Tibial nerve (tissue), 3 donors: ENCODE measurements around the gene NEUROD1.

Experiments used
- POLR2A ChIP-seq, 2 donors: fragments of 450-650 bp; IDR thresholded peaks; one replicate each; pipeline ENCODE4 v1.6.1; 2017; ENCODE audit warnings: antibody characterized with exemption in 2 of 2, mild to moderate bottlenecking in 2 of 2, moderate library complexity in 2 of 2
- TF ChIP-seq, protein P1 (sequence below), 5 experiments: fragments of 200-600 bp in 3 of 5; fragments of 450-650 bp in 2 of 5; sonication (generic) in 3 of 5; IDR thresholded peaks; one replicate each; pipeline ENCODE4 v1.5.1; 2016 to 2019; ENCODE audit warnings: antibody characterized with exemption in 5 of 5, mild to moderate bottlenecking in 3 of 5, moderate library complexity in 2 of 5

DNA sequence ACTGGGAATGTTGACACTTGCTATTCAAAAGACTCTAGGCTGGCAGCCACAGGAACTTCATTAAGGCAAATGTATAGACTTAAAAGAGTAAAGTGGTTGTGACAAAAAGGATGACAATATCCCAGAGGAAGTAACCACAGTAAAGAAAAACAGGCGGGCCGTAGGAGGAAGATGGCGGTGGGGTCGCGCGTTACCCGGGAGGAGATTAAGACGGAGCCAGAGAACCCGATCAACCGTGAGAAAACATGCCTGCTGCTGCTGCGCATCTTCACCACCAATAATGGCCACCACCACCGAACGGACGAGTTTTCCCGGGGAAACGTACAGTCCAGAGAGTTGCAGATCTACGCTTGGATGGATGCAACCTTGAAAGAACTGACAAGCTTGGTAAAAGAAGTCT lies 14.0 kb upstream of the NEUROD1 start:
- TF ChIP-seq, protein P1, sequence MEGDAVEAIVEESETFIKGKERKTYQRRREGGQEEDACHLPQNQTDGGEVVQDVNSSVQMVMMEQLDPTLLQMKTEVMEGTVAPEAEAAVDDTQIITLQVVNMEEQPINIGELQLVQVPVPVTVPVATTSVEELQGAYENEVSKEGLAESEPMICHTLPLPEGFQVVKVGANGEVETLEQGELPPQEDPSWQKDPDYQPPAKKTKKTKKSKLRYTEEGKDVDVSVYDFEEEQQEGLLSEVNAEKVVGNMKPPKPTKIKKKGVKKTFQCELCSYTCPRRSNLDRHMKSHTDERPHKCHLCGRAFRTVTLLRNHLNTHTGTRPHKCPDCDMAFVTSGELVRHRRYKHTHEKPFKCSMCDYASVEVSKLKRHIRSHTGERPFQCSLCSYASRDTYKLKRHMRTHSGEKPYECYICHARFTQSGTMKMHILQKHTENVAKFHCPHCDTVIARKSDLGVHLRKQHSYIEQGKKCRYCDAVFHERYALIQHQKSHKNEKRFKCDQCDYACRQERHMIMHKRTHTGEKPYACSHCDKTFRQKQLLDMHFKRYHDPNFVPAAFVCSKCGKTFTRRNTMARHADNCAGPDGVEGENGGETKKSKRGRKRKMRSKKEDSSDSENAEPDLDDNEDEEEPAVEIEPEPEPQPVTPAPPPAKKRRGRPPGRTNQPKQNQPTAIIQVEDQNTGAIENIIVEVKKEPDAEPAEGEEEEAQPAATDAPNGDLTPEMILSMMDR (IDR thresholded peaks at IDR 0.05), result no peak
- TF ChIP-seq POLR2A (IDR thresholded peaks at IDR 0.05), result no peak
